Tibial nerve (tissue), 4 donors: ENCODE measurements around the gene CCL22.

ENCODE experiments used
- CTCF ChIP-seq, 5 experiments: fragments of 200-600 bp in 3 of 5; fragments of 450-650 bp in 2 of 5; sonication (generic) in 3 of 5; IDR thresholded peaks; one replicate each; pipeline ENCODE4 v1.5.1; 2016 to 2019; ENCODE audit warnings: antibody characterized with exemption in 5 of 5, mild to moderate bottlenecking in 3 of 5, moderate library complexity in 2 of 5
- EP300 ChIP-seq, 2 donors: sonication (generic); formaldehyde crosslinking; IDR thresholded peaks; one replicate each; pipeline ENCODE4 v1.6.1; 2017; ENCODE audit warnings: antibody characterized with exemption in 2 of 2, mild to moderate bottlenecking in 1 of 2
- POLR2A ChIP-seq, 2 donors: fragments of 450-650 bp; IDR thresholded peaks; one replicate each; pipeline ENCODE4 v1.6.1; 2017; ENCODE audit warnings: antibody characterized with exemption in 2 of 2, mild to moderate bottlenecking in 2 of 2, moderate library complexity in 2 of 2

- no peak for TF ChIP-seq CTCF (IDR thresholded peaks at IDR 0.05)
- TF ChIP-seq EP300 (IDR thresholded peaks at IDR 0.05), result no peak
- TF ChIP-seq POLR2A (IDR thresholded peaks at IDR 0.05), result no peak
Measured at GRCh38 chr16:57412584-57412983, 54.0 kb downstream of the CCL22 start.
